Activated gamma-delta T cell (primary cell): Measurements from ENCODE around the gene TRPM7.
"Not testable (repeated sequence)": the region's sequence is repeated elsewhere in the genome, so short reads cannot be mapped to it uniquely, and the experiment has no call there.

Source experiments
- DNase-seq: peaks from one replicate; lab custom pipeline; 2025; lab: John Stamatoyannopoulos, UW

The TRPM7 gene

DNA sequence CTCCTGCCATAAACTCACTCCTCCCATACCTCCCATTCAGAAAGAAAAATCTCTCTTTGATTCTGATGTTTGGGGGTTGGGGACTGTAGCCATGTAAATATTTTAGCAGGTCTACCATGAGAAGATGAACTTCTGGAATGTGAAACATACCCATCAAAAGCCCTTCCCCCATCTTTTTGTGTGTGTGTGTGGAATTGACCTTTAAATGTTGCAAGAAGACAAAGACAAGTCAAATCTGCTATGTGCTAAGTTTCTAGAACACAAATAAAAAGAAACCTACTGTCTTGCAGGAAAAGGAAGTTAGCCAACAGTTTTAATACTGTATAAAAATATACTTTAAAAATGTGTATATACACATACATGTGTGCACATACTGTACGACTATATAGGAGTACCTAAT lies 110.4 kb downstream of the TRPM7 start:
- DNase-seq = no peak

DNA sequence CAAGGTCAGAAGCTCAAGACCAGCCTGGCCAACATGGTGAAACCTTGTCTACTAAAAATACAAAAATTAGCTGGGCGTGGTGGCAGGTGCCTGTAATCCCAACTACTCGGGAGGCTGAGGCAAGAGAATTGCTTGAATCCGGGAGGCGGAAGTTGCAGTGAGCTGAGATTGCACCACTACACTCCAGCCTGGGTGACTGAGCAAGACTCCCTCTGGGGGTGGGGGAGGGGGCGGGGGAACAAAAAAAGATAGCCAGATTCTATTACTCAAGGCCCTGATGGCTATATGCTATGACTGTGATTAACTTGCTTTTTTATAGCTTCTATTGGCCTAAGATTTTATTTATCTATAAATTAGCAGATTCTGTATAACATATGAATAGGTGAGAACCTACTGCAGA lies 112.8 kb downstream of the TRPM7 start:
- DNase-seq = not testable (repeated sequence)

DNA sequence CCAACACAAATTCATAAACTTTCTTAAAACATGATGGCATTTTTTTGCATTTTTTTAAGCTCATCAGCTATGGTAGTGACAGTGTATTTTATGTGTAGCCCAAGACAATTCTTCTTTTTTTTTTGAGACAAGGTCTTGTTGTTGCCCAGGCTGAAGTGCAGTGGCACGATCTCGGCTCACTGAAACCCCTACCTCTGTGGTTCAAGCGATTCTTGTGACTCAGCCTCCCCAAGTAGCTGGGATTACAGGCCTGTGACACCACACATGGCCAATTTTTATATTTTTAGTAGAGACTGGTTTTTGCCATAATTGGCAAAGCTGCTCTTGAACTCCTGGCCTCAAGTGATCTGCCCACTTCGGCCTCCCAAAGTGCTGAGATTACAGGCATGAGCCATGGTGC lies 122.8 kb downstream of the TRPM7 start:
- no peak for DNase-seq

DNA sequence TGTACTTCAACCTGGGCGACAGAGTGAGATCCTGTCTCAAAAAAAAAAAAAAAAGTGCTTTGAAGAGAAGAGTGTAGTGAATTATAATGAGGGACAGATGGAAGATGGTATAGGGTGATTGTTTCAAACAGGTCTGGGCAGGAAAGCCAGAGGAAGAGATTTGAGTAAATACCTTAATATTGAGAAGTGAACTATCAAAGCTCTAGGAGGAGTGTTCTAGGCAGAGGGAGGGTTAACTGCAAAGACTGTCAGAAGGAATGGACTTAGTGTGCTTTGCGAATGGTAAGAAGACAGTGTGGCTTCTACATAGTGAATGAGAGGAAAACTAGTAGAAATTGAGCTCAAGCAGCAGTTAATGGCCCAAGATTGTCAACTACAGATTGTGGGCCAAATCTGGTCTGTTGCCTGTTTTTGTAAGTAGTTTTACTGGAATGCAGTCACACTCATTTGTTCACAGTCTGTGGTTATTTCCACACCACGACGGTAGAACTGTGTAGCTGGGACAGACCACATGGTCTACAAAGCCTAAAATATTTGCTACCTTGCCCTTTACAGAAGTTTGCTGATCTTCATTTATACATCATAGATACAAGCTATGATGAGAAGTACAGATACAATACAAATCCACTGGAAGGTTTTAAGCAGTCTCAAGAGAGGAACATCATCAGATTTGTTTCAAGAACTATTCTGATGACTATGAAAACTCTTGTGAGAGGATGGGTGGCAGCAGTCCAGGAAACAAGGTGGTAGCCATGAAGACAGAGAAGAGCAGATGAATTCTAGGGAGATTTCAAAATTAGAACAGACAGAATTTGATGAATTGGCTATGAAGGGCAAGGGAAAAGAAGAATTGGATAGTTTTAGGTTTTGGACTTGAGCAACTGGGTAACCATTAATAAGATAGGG lies 123.6 kb downstream of the TRPM7 start:
- DNase-seq = no peak

DNA sequence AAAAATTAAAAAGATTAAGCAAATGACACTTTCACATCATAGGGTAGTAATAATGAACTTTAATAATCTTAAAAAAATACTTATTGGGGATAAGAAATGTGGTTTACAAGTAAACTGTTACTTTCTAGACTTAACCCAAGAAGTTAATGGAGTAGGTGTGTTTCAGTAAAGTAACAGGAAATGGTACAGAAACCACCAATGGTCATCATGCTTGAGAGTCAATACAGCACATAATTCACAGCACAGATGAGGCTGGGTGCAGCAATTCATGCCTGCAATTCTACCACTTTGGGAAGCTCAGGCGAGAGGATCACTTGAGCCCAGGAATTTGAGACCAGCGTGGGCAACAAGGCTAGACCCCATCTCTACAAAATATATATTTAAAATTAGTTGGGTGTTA lies 128.6 kb downstream of the TRPM7 start:
- no peak for DNase-seq

DNA sequence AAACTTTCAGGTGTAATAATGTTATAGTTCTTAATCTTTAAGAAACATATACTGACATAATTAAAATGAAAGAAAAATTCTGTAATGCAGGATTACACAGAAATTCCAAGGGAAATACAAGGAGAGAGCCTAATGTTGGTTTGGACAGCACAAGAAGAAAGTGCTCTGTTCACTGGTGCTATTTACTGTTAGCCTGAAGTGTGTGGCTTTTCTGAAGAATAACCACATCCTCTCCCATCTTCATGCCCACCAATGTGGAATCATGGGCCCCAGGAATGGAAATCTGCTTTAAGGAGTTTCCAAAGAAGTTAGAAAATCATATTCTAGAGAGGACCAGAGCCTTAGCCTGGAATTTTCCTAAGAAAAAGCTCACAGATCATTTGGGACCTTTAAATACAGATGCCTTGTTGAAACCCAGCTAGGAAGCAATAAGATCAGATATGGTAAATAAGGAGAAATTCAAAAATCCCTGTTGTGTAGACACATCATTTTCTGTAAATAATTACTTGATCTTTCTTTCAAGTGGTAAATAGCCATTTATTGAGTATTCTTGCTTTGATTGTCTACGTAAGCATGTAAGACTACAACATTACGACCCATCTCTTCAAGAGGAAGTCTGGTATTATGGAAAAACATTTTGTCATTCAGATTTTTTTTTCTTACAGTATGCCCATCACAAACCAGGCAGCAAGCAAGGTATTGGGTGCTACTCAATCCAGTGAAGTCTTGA lies 129.8 kb downstream of the TRPM7 start:
- no peak for DNase-seq

DNA sequence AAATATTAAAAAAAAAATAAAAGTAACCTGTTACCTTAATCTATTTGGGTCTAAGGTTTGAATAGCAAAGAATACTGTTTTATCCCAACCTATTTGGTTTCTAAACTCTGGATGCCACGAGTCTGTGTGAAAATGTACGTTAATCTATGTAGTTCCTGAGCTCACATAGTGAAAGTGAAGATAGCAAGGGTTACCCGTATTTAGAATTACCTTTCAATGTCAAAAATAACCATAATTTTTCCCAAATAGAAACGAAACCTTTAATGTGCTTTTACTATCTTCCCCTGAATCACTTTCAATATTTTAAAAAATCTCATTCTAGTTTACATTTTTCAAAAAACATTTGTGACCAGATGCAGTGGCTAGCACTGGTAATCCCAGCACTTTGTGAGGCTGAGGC lies 134.4 kb downstream of the TRPM7 start:
- no peak for DNase-seq

DNA sequence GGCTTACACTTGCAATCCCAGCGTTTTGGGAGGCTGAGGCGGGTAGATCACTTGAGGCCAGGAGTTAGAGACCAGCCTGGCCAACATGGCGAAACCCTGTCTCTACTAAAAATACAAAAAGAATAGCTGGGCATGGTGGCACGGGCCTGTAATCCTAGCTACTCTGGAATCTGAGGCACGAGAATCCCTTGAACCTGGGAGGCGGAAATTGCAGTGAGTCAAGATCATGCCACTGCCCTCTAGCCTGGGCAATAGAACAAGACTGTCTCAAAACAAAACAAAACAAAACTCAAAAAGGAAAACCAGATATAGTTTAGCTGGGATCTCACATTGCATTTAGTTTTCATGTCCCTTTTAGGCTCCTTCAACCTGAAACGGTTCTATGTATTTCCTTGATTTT lies 137.3 kb downstream of the TRPM7 start:
- DNase-seq = no peak

DNA sequence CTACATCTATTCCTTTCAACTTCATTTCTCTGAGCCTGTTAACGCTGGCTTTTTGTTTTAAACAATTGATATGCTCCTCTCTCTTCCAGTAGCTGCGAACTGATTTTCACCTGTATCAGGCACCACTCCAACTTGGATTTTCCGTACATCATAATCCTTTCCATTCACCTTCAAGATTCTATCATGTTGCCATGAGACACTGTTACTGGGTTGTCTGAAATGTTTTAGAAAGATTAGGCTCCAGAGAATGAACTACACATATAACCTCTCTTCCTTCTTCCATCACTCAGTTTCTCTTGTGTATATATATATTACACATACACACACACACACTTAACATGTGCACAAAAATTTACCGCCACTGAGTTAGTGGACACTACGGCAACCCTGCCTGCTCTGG lies 140.0 kb downstream of the TRPM7 start, which contains the start of gene USP50:
Gene USP50 (minus strand): TSS at position 101 of the 400 bp plus-strand sequence. CDS start 141 bp downstream, outside the sequence.
- no peak for DNase-seq

DNA sequence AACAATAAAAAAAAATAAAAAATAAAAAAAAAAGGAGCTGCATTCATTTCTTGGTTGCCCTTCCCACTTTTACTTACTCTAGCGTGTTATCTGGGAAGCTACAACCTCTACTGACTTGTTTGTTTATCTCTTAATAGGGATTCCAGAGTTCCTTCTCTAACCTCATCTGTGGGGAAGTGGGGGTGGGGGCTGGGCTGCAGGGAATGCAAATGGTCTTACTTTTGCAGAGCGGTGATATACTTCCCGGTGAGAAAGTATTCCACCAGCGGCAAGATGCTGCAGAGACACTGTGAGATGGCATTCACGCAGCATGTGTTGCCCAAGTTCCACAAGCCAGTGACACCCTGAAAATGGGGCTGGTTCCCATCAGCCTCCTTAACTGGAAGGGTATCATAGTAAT lies 142.2 kb downstream of the TRPM7 start:
- DNase-seq = no peak

DNA sequence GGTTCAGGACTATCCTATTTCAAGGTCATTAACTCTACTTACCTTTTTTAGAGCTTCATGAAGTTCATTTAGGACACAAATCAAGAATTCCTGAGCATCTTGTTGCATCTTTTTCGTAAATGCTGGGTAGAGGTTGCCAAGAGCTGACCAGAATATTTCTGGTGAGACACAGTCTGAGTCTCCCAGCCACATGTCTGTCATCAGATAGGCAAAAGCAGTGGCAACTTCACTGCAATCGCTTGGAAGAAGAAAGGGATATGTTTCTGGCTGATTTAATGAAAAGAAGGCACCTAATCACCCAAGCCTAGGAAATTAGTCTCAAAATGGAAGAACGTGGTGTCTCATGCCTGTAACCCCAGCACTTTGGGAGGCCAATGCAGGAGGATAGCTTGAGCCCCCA lies 143.0 kb downstream of the TRPM7 start:
- no peak for DNase-seq

DNA sequence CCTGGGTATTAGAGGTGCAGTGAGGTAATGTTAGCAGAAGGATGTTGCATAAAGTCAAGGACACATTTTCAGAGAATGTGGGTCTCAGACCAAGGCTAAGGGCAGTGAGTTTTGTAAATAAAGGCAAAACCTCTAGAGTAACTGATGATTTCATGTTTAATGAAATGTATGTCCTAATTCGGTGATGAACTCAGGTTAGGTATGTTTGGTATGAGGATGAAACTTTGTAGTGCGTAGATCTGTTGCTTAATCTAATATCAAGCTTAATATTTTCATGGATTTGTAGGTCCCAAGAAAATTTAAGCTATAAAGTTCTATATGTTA lies 143.7 kb downstream of the TRPM7 start:
- DNase-seq = no peak

DNA sequence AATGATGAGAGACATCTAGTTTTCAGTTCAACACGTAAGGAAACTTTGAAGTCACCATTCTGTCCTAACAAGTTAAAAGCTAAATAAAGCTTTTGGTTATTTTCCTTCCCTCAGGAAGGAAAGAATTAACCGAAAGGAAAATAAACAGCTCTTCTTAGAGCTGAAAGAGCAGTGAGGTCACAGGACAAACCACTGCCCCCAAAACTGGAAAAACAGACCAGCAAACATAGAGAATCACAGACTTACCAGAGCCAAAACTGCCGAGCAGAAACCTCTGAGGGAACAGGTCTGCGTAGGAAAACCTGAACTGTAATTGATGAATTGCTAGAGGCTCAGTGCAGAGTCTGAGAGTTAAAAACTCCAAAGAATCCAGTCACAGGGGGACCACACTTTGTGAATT lies 154.8 kb downstream of the TRPM7 start:
- DNase-seq = no peak

DNA sequence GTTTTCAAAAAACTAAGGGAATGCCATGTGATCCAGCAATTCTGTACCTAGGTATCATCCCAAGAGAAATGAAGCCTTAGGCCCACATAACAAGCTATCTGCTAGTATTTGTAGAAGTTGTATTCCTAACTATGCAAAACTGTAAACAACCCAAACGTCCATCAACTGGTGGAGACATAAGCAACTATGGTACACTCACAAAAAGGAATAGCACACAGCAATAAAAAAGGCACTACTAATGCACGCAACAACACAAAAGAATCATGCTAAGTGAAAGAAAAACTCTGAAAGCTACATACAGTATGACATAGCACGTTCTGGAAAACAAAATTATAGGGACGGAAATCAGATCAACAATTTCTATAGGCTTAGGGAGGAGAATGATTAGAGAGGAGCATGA lies 155.4 kb downstream of the TRPM7 start:
- DNase-seq = no peak

DNA sequence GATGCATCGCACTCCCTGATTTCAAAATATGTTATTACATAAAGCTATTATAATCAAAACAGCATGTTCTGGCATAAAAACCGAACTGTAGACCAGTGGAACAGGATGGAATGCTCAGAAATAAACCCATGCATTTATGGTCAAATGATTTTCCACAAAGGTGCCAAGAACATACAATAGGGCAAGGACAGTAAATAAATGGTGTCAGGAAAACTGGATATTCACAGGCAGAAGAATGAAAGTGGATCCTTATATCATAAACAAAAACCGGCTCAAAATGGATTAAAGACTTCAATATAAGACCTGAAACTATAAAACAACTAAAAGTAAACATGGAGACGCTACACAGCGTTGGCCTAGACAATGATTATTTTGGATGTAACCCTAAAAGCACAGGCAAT lies 162.7 kb downstream of the TRPM7 start:
- DNase-seq = no peak

DNA sequence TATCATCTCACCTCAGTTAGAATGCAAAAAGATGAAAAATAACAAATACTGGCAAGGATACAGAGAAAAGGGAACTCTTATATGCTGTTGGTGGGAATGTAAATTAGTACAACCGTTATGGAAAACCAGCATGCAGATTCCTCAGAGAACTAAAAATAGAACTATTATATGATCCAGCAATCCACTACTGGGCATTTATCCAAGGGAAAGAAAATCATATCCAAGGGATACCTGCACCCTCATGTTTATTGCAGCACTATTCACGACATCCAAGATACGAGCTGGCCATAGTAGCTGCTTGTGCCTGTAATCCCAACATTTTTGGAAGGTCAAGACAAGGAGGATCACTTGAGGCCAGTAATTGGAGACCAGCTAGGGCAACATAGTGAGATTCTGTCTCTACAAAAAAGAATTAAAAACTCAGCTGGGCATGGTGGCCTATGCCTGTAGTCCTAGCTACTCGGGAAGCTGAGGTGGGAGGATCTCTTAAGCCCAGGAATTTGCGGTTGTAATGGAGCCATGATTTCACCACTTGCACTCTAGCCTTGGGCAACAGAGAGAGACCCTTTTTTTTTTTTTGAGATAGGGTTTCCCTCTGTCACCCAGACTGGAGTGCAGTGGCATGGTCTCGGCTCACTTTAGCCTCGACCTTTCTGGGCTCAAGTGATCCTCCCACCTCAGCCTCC lies 166.7 kb downstream of the TRPM7 start:
- no peak for DNase-seq

DNA sequence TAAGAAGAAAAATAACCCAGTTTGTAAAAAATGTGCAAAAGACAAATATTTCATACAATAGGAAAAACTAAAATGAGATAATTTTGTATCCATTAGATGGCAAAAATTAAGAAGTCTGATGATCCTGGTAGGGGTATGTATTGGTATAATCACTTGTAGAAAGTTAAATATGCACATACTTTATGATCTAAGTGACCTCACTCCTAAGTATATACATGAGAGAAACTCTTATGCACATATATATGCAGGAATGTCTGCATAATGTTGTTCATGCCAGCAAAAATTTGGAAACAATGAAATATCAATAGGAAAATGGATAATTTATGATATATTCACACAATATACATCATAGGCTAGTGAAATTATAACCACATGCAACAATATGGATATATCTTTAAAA lies 173.6 kb downstream of the TRPM7 start:
- no peak for DNase-seq
